WTC11 (cell line): ENCODE data around the gene RAMAC. TPM values are rescaled to one million over a fixed set of nuclear protein-coding genes. Genes with fewer than 3 reads are reported as not detected.

ENCODE experiments used
- ATAC-seq: fragments of 200-7000 bp; cut with Tn5 transposase; 2 replicates; pipeline ENCODE4 v1.10.0; 2021; ENCODE audit warnings: mild to moderate bottlenecking, moderate library complexity
- CTCF ChIA-PET: fragments of 300-600 bp; sonication (Branson Sonifier 250); formaldehyde crosslinking; loops from one replicate; lab custom pipeline; 2021; ENCODE audit warnings: antibody characterized with exemption; lab: Charles Lee
- POLR2A ChIA-PET: fragments of 350-600 bp; sonication (Branson Sonifier 250); formaldehyde crosslinking; loops from one replicate; lab custom pipeline; 2021; ENCODE audit warnings: antibody characterized with exemption; lab: Charles Lee
- DNase-seq: peaks from one replicate; pipeline ENCODE4 v3.0.0; 2021; ENCODE audit warnings: low spot score
- H3K27ac Mint-ChIP-seq: 2 replicates; pipeline ENCODE4 v1.8.0; 2021; ENCODE audit warnings: mixed read lengths
- H3K27me3 Mint-ChIP-seq: 2 replicates; pipeline ENCODE4 v1.8.0; 2021; ENCODE audit warnings: low read depth, mild to moderate bottlenecking, moderate library complexity, mixed read lengths
- H3K36me3 Mint-ChIP-seq: 2 replicates; pipeline ENCODE4 v1.8.0; 2021; ENCODE audit warnings: mixed read lengths
- H3K4me1 Mint-ChIP-seq: 2 replicates; pipeline ENCODE4 v1.8.0; 2022; ENCODE audit warnings: mixed read lengths
- H3K4me3 Mint-ChIP-seq: 2 replicates; pipeline ENCODE4 v1.8.0; 2021; ENCODE audit warnings: mild to moderate bottlenecking, moderate library complexity, mixed read lengths
- H3K9me3 Mint-ChIP-seq: 2 replicates; pipeline ENCODE4 v1.8.0; 2021; ENCODE audit warnings: mixed read lengths
- ATF1 ChIP-seq: sonication (generic); formaldehyde crosslinking; IDR thresholded peaks from 2 replicates; pipeline ENCODE4 v1.8.1; 2023; ENCODE audit warnings: mild to moderate bottlenecking, moderate library complexity, missing genetic modification reagents
- EMX1 ChIP-seq: fragments of 250-450 bp; sonication (Bioruptor Pico); IDR thresholded peaks from 2 replicates; pipeline ENCODE4 v1.8.0; 2021; ENCODE audit warnings: mild to moderate bottlenecking
- ESRRA ChIP-seq: sonication (generic); formaldehyde crosslinking; IDR thresholded peaks from 2 replicates; pipeline ENCODE4 v1.8.1; 2022; ENCODE audit warnings: mild to moderate bottlenecking, missing genetic modification reagents, borderline replicate concordance
- MXD4 ChIP-seq: fragments of 250-450 bp; sonication (Bioruptor Pico); IDR thresholded peaks from 2 replicates; pipeline ENCODE4 v1.8.0; 2021; ENCODE audit warnings: mild to moderate bottlenecking, moderate library complexity, borderline replicate concordance
- MYBL2 ChIP-seq: sonication (generic); formaldehyde crosslinking; IDR thresholded peaks from 2 replicates; pipeline ENCODE4 v1.8.1; 2023; ENCODE audit warnings: mild to moderate bottlenecking, moderate library complexity, missing genetic modification reagents
- NR1H2 ChIP-seq: sonication (generic); formaldehyde crosslinking; IDR thresholded peaks from 2 replicates; pipeline ENCODE4 v1.9.0; 2021; ENCODE audit warnings: mild to moderate bottlenecking, moderate library complexity, missing genetic modification reagents
- SP1 ChIP-seq: sonication (generic); formaldehyde crosslinking; conservative IDR thresholded peaks from 2 replicates; pipeline ENCODE4 v1.8.1; 2022; ENCODE audit warnings: missing genetic modification reagents
- TEAD1 ChIP-seq: sonication (generic); formaldehyde crosslinking; IDR thresholded peaks from 2 replicates; pipeline ENCODE4 v1.8.0; 2022; ENCODE audit warnings: mild to moderate bottlenecking, missing genetic modification reagents
- total RNA-seq: library from RNA; stranded (reverse); gene quantifications from 3 replicates; pipeline ENCODE4 v1.2.3, GENCODE V29; 2021
- TF ChIP-seq, protein P1 (sequence below): sonication (generic); formaldehyde crosslinking; IDR thresholded peaks from 2 replicates; pipeline ENCODE4 v1.8.1; 2023; ENCODE audit warnings: mild to moderate bottlenecking, missing genetic modification reagents, borderline replicate concordance
- TF ChIP-seq, protein P2 (sequence below): fragments of 200-600 bp; IDR thresholded peaks from 2 replicates; pipeline ENCODE4 v1.8.0; 2022; ENCODE audit warnings: antibody characterized with exemption
- TF ChIP-seq, protein P3 (sequence below): sonication (generic); formaldehyde crosslinking; IDR thresholded peaks from 2 replicates; pipeline ENCODE4 v1.8.1; 2023; ENCODE audit warnings: mild to moderate bottlenecking, missing genetic modification reagents
- TF ChIP-seq, protein P4 (sequence below): fragments of 250-450 bp; sonication (Bioruptor Pico); IDR thresholded peaks from 2 replicates; pipeline ENCODE4 v1.9.0; 2021; ENCODE audit warnings: mild to moderate bottlenecking
- TF ChIP-seq, protein P5 (sequence below): sonication (generic); formaldehyde crosslinking; IDR thresholded peaks from 2 replicates; pipeline ENCODE4 v1.8.0; 2022; ENCODE audit warnings: missing genetic modification reagents
- TF ChIP-seq, protein P6 (sequence below): sonication (generic); formaldehyde crosslinking; IDR thresholded peaks from 2 replicates; pipeline ENCODE4 v1.8.1; 2023; ENCODE audit warnings: mild to moderate bottlenecking, missing genetic modification reagents, moderate library complexity
- TF ChIP-seq, protein P7 (sequence below): sonication (generic); formaldehyde crosslinking; IDR thresholded peaks from 2 replicates; pipeline ENCODE4 v1.8.0; 2023; ENCODE audit warnings: missing genetic modification reagents, mild to moderate bottlenecking, borderline replicate concordance

RAMAC gene
- total RNA-seq, 1 experiment from 2014 or later: 26.6 TPM

DNA sequence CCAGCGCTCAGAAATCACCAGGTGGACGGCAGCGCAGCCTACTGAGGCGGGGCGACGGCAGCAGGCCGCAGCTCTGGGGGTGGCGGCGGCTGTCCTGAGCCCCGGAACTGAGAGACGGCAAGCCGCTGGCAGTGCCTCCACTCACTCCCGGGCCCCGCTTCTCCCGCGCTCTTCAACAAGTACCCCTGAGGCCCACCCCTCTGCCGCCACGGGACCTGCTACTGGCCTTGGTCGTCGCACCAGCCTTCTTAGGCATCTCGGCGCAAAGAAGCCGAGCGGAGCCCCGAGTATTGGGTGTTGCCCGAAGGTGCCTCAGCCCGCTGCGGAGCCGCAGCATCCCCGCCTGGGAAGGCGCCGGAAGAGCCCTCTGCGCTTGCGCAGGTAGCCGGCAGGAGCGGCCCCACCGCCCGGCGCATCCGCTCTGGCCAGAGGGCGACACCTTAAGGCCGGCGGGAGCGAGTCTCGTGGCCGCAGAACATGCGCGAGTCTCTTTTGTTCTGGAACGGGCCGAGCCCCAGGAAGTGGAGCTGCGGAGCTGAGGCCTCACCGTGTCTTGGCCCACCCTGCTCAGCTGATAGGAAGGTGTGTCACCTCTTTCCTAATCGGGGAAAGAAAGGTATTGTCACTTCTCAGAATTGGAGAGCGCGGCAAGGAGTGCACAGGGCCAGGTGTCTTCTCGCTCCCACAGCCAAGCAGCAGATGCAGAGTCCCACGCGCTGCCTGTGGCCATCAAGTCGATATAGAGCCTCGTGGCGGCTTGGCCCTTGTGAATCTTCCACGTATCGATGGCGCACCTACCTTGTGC, 25.5 kb downstream of the RAMAC start, which contains the start of gene C15orf40 (continued):
- TF ChIP-seq, protein P1, sequence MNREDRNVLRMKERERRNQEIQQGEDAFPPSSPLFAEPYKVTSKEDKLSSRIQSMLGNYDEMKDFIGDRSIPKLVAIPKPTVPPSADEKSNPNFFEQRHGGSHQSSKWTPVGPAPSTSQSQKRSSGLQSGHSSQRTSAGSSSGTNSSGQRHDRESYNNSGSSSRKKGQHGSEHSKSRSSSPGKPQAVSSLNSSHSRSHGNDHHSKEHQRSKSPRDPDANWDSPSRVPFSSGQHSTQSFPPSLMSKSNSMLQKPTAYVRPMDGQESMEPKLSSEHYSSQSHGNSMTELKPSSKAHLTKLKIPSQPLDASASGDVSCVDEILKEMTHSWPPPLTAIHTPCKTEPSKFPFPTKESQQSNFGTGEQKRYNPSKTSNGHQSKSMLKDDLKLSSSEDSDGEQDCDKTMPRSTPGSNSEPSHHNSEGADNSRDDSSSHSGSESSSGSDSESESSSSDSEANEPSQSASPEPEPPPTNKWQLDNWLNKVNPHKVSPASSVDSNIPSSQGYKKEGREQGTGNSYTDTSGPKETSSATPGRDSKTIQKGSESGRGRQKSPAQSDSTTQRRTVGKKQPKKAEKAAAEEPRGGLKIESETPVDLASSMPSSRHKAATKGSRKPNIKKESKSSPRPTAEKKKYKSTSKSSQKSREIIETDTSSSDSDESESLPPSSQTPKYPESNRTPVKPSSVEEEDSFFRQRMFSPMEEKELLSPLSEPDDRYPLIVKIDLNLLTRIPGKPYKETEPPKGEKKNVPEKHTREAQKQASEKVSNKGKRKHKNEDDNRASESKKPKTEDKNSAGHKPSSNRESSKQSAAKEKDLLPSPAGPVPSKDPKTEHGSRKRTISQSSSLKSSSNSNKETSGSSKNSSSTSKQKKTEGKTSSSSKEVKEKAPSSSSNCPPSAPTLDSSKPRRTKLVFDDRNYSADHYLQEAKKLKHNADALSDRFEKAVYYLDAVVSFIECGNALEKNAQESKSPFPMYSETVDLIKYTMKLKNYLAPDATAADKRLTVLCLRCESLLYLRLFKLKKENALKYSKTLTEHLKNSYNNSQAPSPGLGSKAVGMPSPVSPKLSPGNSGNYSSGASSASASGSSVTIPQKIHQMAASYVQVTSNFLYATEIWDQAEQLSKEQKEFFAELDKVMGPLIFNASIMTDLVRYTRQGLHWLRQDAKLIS (CRISPR knock-in tag): peak; percentile 91; the same call in 1 of the 2 replicates
- TF ChIP-seq, protein P2, sequence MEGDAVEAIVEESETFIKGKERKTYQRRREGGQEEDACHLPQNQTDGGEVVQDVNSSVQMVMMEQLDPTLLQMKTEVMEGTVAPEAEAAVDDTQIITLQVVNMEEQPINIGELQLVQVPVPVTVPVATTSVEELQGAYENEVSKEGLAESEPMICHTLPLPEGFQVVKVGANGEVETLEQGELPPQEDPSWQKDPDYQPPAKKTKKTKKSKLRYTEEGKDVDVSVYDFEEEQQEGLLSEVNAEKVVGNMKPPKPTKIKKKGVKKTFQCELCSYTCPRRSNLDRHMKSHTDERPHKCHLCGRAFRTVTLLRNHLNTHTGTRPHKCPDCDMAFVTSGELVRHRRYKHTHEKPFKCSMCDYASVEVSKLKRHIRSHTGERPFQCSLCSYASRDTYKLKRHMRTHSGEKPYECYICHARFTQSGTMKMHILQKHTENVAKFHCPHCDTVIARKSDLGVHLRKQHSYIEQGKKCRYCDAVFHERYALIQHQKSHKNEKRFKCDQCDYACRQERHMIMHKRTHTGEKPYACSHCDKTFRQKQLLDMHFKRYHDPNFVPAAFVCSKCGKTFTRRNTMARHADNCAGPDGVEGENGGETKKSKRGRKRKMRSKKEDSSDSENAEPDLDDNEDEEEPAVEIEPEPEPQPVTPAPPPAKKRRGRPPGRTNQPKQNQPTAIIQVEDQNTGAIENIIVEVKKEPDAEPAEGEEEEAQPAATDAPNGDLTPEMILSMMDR: no peak; the same call in 1 of the 2 replicates
- TF ChIP-seq TEAD1: 0 out of 2 replicates have a peak, but pooled peaks have one; percentile 29
- TF ChIP-seq, protein P3, sequence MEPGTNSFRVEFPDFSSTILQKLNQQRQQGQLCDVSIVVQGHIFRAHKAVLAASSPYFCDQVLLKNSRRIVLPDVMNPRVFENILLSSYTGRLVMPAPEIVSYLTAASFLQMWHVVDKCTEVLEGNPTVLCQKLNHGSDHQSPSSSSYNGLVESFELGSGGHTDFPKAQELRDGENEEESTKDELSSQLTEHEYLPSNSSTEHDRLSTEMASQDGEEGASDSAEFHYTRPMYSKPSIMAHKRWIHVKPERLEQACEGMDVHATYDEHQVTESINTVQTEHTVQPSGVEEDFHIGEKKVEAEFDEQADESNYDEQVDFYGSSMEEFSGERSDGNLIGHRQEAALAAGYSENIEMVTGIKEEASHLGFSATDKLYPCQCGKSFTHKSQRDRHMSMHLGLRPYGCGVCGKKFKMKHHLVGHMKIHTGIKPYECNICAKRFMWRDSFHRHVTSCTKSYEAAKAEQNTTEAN (CRISPR knock-in tag): peak; percentile 61
- TF ChIP-seq, protein P4, sequence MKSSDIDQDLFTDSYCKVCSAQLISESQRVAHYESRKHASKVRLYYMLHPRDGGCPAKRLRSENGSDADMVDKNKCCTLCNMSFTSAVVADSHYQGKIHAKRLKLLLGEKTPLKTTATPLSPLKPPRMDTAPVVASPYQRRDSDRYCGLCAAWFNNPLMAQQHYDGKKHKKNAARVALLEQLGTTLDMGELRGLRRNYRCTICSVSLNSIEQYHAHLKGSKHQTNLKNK (CRISPR knock-in tag): no peak
- TF ChIP-seq NR1H2 (CRISPR knock-in tag): no peak
- TF ChIP-seq, protein P5, sequence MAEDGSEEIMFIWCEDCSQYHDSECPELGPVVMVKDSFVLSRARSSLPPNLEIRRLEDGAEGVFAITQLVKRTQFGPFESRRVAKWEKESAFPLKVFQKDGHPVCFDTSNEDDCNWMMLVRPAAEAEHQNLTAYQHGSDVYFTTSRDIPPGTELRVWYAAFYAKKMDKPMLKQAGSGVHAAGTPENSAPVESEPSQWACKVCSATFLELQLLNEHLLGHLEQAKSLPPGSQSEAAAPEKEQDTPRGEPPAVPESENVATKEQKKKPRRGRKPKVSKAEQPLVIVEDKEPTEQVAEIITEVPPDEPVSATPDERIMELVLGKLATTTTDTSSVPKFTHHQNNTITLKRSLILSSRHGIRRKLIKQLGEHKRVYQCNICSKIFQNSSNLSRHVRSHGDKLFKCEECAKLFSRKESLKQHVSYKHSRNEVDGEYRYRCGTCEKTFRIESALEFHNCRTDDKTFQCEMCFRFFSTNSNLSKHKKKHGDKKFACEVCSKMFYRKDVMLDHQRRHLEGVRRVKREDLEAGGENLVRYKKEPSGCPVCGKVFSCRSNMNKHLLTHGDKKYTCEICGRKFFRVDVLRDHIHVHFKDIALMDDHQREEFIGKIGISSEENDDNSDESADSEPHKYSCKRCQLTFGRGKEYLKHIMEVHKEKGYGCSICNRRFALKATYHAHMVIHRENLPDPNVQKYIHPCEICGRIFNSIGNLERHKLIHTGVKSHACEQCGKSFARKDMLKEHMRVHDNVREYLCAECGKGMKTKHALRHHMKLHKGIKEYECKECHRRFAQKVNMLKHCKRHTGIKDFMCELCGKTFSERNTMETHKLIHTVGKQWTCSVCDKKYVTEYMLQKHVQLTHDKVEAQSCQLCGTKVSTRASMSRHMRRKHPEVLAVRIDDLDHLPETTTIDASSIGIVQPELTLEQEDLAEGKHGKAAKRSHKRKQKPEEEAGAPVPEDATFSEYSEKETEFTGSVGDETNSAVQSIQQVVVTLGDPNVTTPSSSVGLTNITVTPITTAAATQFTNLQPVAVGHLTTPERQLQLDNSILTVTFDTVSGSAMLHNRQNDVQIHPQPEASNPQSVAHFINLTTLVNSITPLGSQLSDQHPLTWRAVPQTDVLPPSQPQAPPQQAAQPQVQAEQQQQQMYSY (CRISPR knock-in tag): peak; percentile 64

DNA sequence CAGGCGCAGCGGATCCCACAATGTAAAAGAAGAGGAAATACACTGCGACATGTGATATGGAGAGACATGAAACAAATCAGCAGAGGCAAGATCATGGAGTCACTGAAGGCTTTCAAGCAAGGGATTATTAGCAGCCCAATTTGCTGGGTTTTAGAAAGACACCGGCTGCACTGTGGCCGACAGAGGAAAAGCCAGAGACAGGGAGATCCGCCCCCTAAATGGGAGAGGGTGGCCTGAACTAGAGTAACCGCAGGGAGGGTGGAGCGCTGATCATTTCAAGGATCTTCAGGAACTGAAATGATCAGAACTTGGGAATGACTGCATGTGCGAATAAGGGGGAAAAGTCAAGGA, 26.0 kb downstream of the RAMAC start:
- H3K27me3 Mint-ChIP-seq: no peaks in the 10 kb centered on the region; the same call in 1 of the 2 replicates
- H3K27ac Mint-ChIP-seq: peak overlapping the region; percentile 85
- peaks cover 20% of the 10 kb centered on the region for H3K36me3 Mint-ChIP-seq
- H3K9me3 Mint-ChIP-seq: peaks cover 12% of the 10 kb centered on the region
- TF ChIP-seq MYBL2 (no peak), ATF1 (CRISPR knock-in tag) (no peak), MXD4 (CRISPR knock-in tag) (no peak), ESRRA (no peak), EMX1 (CRISPR knock-in tag) (no peak), SP1 (CRISPR knock-in tag) (no peak)
- TF ChIP-seq, protein P6, sequence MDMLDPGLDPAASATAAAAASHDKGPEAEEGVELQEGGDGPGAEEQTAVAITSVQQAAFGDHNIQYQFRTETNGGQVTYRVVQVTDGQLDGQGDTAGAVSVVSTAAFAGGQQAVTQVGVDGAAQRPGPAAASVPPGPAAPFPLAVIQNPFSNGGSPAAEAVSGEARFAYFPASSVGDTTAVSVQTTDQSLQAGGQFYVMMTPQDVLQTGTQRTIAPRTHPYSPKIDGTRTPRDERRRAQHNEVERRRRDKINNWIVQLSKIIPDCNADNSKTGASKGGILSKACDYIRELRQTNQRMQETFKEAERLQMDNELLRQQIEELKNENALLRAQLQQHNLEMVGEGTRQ (CRISPR knock-in tag): no peak
- TF ChIP-seq, protein P7, sequence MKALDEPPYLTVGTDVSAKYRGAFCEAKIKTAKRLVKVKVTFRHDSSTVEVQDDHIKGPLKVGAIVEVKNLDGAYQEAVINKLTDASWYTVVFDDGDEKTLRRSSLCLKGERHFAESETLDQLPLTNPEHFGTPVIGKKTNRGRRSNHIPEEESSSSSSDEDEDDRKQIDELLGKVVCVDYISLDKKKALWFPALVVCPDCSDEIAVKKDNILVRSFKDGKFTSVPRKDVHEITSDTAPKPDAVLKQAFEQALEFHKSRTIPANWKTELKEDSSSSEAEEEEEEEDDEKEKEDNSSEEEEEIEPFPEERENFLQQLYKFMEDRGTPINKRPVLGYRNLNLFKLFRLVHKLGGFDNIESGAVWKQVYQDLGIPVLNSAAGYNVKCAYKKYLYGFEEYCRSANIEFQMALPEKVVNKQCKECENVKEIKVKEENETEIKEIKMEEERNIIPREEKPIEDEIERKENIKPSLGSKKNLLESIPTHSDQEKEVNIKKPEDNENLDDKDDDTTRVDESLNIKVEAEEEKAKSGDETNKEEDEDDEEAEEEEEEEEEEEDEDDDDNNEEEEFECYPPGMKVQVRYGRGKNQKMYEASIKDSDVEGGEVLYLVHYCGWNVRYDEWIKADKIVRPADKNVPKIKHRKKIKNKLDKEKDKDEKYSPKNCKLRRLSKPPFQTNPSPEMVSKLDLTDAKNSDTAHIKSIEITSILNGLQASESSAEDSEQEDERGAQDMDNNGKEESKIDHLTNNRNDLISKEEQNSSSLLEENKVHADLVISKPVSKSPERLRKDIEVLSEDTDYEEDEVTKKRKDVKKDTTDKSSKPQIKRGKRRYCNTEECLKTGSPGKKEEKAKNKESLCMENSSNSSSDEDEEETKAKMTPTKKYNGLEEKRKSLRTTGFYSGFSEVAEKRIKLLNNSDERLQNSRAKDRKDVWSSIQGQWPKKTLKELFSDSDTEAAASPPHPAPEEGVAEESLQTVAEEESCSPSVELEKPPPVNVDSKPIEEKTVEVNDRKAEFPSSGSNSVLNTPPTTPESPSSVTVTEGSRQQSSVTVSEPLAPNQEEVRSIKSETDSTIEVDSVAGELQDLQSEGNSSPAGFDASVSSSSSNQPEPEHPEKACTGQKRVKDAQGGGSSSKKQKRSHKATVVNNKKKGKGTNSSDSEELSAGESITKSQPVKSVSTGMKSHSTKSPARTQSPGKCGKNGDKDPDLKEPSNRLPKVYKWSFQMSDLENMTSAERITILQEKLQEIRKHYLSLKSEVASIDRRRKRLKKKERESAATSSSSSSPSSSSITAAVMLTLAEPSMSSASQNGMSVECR (CRISPR knock-in tag): no peak
- peak; percentile 7 for ATAC-seq
- H3K4me3 Mint-ChIP-seq: peak overlapping the region; percentile 98
- peaks cover 34% of the 10 kb centered on the region for H3K4me1 Mint-ChIP-seq
- DNase-seq: no peak
- ChIA-PET POLR2A (interaction anchor here (0.6 to 1.2 kb wide), 2 partner anchors 196 to 262 kb away, joined by 3 to 4 read pairs; partner anchors contain the start of gene HDGFL3), CTCF (interaction anchor here (0.6 to 1.8 kb wide), 17 partner anchors 9 to 425 kb away, joined by 3 to 19 read pairs (median 3); partner anchors contain the start of gene BNC1)
